Measurements from ENCODE around the gene TGM5. TPM values are rescaled to one million over a fixed set of nuclear protein-coding genes. Genes with fewer than 3 reads are reported as not detected.
A peak's percentile ranks its signal among the peaks of the same experiment; 100 is the strongest.

TGM5 gene
- total RNA-seq, 2 donors from 2014 or later = 1.6 to 11.3 TPM

GRCh38 chr15:43187544-43188155 lies 79.1 kb downstream of the TGM5 start:
- no peak overlapping the region for H3K4me3 ChIP-seq
- intact Hi-C loops (cut with DNase I) = loop anchor here (5.0 kb wide), 1 partner anchor 55 kb away; the partner anchor contains the start of gene TMEM62
- H3K9me3 ChIP-seq = no peaks in the 10 kb centered on the region
- DNase-seq (ENCODE audit: low spot score) = no peak
- peak in 3 of 4 experiments; percentile 24 to 65 (median 59) for TF ChIP-seq CTCF (IDR thresholded peaks at IDR 0.05)
- no peak for TF ChIP-seq POLR2AphosphoS5 (IDR thresholded peaks at IDR 0.05)
- no peak for TF ChIP-seq POLR2A (IDR thresholded peaks at IDR 0.05)
- WGBS = 71% methylated on average over 2 of the region's 2 CpGs
- H3K4me1 ChIP-seq (replicated peaks) = peaks cover 10% of the 10 kb centered on the region
- H3K27ac ChIP-seq = no peak overlapping the region
- peaks cover 0 to 2% of the 10 kb centered on the region in 2 donors for H3K36me3 ChIP-seq
- no peaks in the 10 kb centered on the region for H3K27me3 ChIP-seq (replicated peaks; ENCODE audit: insufficient read depth)

GRCh38 chr15:43186003-43186353 lies 80.8 kb downstream of the TGM5 start:
- DNase-seq (ENCODE audit: low spot score) = no peak
- H3K36me3 ChIP-seq = no peaks in the 10 kb centered on the region
- peak overlapping the region; percentile 91 to 92 for H3K27ac ChIP-seq
- peaks cover 10% of the 10 kb centered on the region for H3K4me1 ChIP-seq (replicated peaks)
- no peaks in the 10 kb centered on the region for H3K27me3 ChIP-seq (replicated peaks; ENCODE audit: insufficient read depth)
- H3K9me3 ChIP-seq = no peaks in the 10 kb centered on the region
- intact Hi-C loops (cut with DNase I) = loop anchor here (5.0 kb wide), 1 partner anchor 54 kb away; the partner anchor contains the start of gene TMEM62
- peak overlapping the region; percentile 71 to 91 for H3K4me3 ChIP-seq
- WGBS = under 1% methylated on average over 13 of the region's 13 CpGs
- no peak for TF ChIP-seq POLR2A (IDR thresholded peaks at IDR 0.05)
- TF ChIP-seq POLR2AphosphoS5 (IDR thresholded peaks at IDR 0.05) = no peak
- TF ChIP-seq CTCF (IDR thresholded peaks at IDR 0.05) = no peak

GRCh38 chr15:43185157-43186002 lies 81.3 kb downstream of the TGM5 start, which contains the start of gene CCNDBP1:
Gene CCNDBP1 (plus strand): TSS chr15:43185403. CDS start chr15:43185499, 96 bp downstream.
- Histone ChIP-seq H3K36me3 (no peaks in the 10 kb centered on the region), H3K4me1 (replicated peaks) (peaks cover 10% of the 10 kb centered on the region), H3K27ac (peak within 1 kb of the TSS; percentile 91 to 92), H3K4me3 (peak within 1 kb of the TSS; percentile 71 to 91), H3K27me3 (replicated peaks; ENCODE audit: insufficient read depth) (no peaks in the 10 kb centered on the region), H3K9me3 (no peaks in the 10 kb centered on the region)
- DNase-seq (ENCODE audit: low spot score) = peak; percentile 92
- under 1% methylated on average over 51 of the region's 69 CpGs for WGBS
- intact Hi-C loops (cut with DNase I) = loop anchor here (5.0 kb wide), 1 partner anchor 53 kb away; the partner anchor contains the start of gene TMEM62
- peak; percentile 7 to 38 (median 24) for TF ChIP-seq CTCF (IDR thresholded peaks at IDR 0.05)
- TF ChIP-seq POLR2AphosphoS5 (IDR thresholded peaks at IDR 0.05) = peak; percentile 87
- peak; percentile 81 for TF ChIP-seq POLR2A (IDR thresholded peaks at IDR 0.05)

- 75% methylated on average over 9 of the region's 9 CpGs for WGBS
- Histone ChIP-seq H3K4me1 (replicated peaks) (peaks cover 5% of the 10 kb centered on the region), H3K4me3 (peak overlapping the region; percentile 71 to 91), H3K27me3 (replicated peaks; ENCODE audit: insufficient read depth) (no peaks in the 10 kb centered on the region), H3K36me3 (no peaks in the 10 kb centered on the region), H3K9me3 (no peaks in the 10 kb centered on the region), H3K27ac (peak overlapping the region; percentile 91 to 92)
- TF ChIP-seq POLR2A (IDR thresholded peaks at IDR 0.05) (no peak), POLR2AphosphoS5 (IDR thresholded peaks at IDR 0.05) (no peak), CTCF (IDR thresholded peaks at IDR 0.05) (no peak)
- intact Hi-C loops (cut with DNase I) = loop anchor here (5.0 kb wide), 1 partner anchor 52 kb away; the partner anchor contains the start of gene TMEM62
- no peak for DNase-seq (ENCODE audit: low spot score)
Observed at GRCh38 chr15:43184407-43185124, 82.2 kb downstream of the TGM5 start.
